ENCODE data around the gene PUS10.
"Not testable (repeated sequence)": the region's sequence is repeated elsewhere in the genome, so short reads cannot be mapped to it uniquely, and the experiment has no call there.

PUS10 gene

DNA sequence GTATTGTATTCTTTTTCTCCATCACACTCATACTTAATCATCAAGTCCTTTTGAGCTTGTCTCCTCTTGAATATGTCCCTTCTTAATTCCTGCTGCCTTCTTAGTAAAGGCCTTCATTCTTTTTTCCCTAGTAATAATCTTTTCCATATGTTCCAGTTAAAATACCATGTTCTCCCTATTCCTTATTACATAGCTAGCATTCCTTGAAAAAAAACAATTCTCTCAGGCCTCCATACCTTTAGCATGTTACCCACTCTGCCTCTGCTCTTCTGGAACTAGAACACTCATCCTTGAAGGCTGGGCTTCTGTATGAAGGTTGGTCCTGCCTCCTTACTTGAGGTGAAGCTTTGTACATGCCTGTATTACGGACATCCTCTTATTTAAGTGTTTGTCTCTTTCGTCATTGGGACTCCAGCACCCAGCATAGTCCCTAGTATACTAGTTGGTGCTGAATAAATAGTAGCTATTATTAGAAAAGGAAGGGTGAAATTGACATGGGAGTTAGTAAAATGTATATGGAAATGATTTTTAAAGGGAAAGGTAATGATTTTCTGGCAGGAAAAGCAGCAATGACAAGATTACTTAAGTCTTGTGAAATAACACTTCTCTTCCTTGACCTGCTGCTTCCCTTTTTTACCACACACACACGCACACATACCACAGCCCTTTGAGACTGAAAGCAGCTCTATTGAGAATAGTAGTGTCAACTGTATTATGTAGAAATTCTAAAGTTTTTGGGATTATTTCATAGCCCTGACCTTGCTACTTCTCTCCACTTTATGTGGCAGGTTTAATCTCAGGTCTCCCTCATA, 91.1 kb downstream of the PUS10 start:
- peak; percentile 39 for DNase-seq

DNA sequence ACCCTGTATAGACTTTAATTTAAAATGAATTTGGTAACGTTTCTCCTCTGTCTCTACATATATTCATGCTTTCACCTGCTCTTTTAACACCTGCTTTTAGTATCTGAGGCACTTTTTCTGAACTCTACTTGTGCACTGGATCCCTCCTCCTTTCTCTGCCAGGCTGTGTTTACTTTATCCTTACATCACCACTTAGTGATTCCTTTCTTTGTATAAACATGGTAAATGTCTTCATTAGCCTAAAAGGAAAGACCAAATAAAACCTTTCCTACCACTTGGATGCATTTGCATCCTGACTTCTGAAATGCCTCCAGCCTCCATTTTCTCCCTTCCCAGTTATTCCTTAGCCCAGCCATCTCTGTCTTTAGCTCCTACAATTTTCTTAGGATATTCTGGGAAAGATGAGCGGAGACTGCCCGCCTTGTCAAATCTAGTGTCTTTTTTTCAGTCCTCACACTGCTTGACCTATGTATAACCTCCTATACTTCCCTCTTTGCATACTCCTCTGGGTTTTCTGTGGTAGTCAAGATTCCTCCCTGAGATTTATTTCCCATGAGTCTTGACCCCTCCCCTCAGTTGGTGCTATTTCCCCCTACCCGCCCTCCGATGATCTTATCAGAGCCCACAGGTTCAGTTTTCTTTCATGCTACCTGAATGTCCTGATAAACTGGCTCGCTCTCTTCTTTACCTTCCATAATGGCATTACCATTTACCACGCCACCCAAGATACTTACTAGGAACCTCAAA, 91.9 kb downstream of the PUS10 start:
- no peak for DNase-seq

DNA sequence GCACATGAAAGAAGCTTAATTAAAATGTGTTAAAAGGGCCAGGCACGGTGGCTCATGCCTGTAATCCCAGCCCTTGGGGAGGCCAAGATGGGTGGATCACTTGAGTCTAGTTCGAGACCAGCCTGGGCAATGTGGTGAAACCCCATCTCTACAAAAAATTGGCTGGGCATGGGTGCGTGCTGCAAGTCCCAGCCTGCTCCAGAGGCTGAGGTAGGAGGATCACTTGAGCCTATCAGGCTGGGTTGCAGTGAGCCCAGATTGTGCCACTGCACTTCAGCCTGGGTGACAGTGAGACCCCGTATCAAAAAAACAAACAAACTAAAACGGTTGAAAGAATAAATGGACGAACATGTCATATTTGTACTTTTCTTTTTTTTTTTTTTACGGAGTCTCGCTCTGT, 110.7 kb downstream of the PUS10 start:
- DNase-seq = no peak

DNA sequence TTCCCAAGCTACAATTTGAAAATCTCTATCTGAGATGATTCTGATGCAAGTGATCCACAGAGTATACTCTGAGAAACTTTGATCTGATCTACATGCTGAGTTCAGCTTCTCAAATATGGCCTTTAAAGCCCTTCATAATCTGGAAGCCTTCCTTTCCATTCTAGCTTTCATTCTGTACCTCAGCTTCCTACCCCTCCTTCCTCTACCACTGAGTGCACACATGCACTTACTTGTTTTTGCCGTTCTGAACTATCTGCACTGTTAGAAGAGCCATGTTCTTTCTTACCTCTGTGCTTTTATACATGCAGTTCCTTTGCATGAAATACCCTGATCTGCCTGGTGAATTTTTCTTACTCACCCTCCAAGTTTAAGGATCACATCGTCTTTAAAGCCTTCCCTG, 111.7 kb downstream of the PUS10 start:
- no peak for DNase-seq

DNA sequence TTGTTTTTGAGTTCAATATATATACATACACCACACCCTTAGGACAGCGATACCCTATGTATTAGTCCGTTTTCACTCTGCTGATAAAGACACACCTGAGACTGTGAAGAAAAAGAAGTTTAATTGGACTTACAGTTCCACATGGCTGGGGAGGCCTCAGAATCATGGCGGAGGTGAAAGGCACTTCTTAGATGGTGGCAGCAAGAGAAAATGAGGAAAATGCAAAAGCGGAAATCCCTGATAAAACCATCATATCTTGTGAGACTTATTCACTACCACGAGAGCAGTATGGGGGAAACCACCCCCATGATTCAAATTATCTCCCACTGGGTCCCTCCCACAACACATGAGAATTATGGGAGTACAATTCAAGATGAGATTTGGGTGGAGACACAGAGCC, 112.2 kb downstream of the PUS10 start:
- DNase-seq = not testable (repeated sequence)

DNA sequence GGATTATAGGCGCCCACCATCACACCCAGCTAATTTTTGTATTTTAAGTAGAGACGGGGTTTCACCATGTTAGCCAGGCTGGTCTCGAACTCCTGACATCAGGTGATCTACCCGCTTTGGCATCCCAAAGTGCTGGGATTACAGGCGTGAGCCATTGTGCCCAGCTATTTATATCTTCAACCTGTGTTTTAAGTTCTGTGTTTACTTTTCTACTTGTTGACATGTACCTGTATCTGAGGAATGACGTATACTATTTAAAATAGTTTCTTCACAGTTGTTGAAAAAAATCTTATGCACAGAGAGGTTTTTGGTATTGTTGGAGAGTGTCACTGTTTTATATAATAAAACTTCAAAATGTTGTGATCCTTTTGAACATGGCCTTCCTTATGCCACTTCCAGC, 116.8 kb downstream of the PUS10 start:
- DNase-seq = not testable (repeated sequence)

DNA sequence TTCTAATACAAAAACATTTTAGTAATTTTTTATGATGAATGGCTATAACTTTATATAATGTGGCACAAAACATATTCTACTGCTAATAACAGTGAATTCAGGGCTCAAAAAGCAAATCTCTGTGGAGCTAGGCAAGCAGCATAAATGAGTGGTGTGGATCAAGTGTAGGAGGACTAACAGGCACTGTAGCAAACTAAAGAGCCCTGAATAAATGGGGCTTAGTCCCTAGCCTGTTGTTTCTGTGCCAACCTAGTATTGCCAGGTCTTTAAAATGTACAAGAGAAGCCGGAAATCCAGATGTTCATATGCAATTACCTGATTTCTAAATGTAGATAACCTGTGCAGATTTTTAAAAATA, 118.2 kb downstream of the PUS10 start:
- DNase-seq = no peak

DNA sequence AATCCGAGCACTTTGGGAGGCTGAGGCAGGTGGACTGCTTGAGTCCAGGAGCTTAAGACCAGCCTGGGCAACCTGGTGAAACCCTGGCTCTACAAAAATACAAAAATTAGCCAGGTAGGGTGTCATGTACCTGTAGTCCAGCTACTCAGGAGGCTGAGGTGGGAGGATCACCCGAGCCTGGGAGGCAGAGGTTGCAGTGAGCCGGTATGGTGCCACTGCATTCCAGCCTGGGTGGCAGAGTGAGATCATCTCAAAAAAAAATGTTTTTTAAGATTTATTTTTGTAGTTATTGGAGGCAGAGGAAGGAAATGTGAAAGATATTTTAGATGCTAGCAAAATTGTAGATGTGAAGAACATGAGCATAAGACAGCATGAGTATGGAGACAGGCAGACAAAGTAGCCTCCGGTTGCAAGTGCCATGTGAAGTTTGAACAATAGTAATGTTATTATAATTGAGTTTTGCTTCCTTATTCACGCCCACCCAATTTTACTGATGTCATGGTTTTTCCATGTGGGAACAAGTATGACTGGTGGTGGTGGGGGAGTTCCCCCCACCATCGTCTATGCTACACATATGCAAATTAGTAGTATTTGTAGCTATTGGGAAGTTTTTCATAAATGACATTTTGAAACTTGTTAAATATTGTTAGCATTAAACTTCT, 118.7 kb downstream of the PUS10 start:
- no peak for DNase-seq

DNA sequence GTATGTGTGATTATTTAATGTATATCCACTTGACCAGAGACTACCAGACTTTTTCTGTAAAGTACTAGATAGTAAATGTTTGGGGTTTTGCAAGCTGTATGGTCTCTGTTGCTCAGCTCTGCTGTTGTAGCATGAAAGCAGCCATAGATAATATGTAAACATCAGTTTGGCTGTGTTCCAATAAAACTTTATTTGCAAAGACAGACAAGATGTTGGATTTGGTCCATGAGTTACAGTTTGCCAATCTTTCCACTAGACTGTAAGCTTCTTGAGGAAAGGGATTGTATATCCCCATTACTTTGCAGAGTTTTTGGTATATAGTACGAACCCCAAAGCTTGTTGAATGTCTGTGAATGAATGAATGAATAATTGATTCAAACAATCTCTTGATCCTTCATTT, 119.5 kb downstream of the PUS10 start:
- DNase-seq = no peak
